Measurements from ENCODE around the gene ATF2.
"Not testable (repeated sequence)": the region's sequence is repeated elsewhere in the genome, so short reads cannot be mapped to it uniquely, and the experiment has no call there.

ATF2 gene

GRCh38 chr2:175164235-175164634 lies 3.8 kb downstream of the ATF2 start:
- no peak for FAIRE-seq

GRCh38 chr2:175158894-175159293 lies 9.1 kb downstream of the ATF2 start:
- no peak for FAIRE-seq

- no peak for FAIRE-seq
These were observed 11.5 kb downstream of the ATF2 start for GRCh38 chr2:175156534-175156933.

GRCh38 chr2:175154661-175155082 lies 13.3 kb downstream of the ATF2 start:
- no peak for FAIRE-seq

GRCh38 chr2:175152242-175152641 lies 15.8 kb downstream of the ATF2 start:
- FAIRE-seq = no peak

- no peak for FAIRE-seq
These were observed 16.2 kb downstream of the ATF2 start for GRCh38 chr2:175151791-175152190.

GRCh38 chr2:175147186-175147585 lies 20.8 kb downstream of the ATF2 start:
- FAIRE-seq = no peak

- FAIRE-seq = no peak
These were observed 24.3 kb downstream of the ATF2 start for GRCh38 chr2:175143678-175144077.

GRCh38 chr2:175143191-175143590 lies 24.8 kb downstream of the ATF2 start:
- FAIRE-seq = no peak

GRCh38 chr2:175140332-175140731 lies 27.7 kb downstream of the ATF2 start:
- no peak for FAIRE-seq

GRCh38 chr2:175137793-175138192 lies 30.2 kb downstream of the ATF2 start:
- FAIRE-seq = no peak

- no peak for FAIRE-seq
These were observed 31.4 kb downstream of the ATF2 start for GRCh38 chr2:175136334-175137215.

- no peak for FAIRE-seq
These were observed 32.1 kb downstream of the ATF2 start for GRCh38 chr2:175135862-175136261.

- FAIRE-seq = no peak
These were observed 32.8 kb downstream of the ATF2 start for GRCh38 chr2:175135177-175135576.

- FAIRE-seq = no peak
These were observed 36.8 kb downstream of the ATF2 start for GRCh38 chr2:175131252-175131651.

- no peak for FAIRE-seq
These were observed 41.3 kb downstream of the ATF2 start for GRCh38 chr2:175126661-175127060.

- FAIRE-seq = no peak
These were observed 44.7 kb downstream of the ATF2 start for GRCh38 chr2:175123254-175123653.

GRCh38 chr2:175111200-175111657 lies 56.8 kb downstream of the ATF2 start:
- peak; percentile 98 for FAIRE-seq

GRCh38 chr2:175108091-175108490 lies 59.9 kb downstream of the ATF2 start:
- not testable (repeated sequence) for FAIRE-seq

GRCh38 chr2:175107146-175107545 lies 60.9 kb downstream of the ATF2 start:
- FAIRE-seq = no peak

GRCh38 chr2:175103191-175103590 lies 64.8 kb downstream of the ATF2 start:
- FAIRE-seq = no peak

- no peak for FAIRE-seq
These were observed 66.5 kb downstream of the ATF2 start for GRCh38 chr2:175101514-175101913.

GRCh38 chr2:175097297-175097696 lies 70.7 kb downstream of the ATF2 start:
- FAIRE-seq = no peak

GRCh38 chr2:175084117-175084516 lies 83.9 kb downstream of the ATF2 start:
- FAIRE-seq = not testable (repeated sequence)

- FAIRE-seq = no peak
These were observed 87.5 kb downstream of the ATF2 start for GRCh38 chr2:175080479-175080878.

Measured in A204.1 (cell line).